Testis (tissue), 3 donors: Measurements from ENCODE around the gene PDIA3. TPM values are rescaled to one million over a fixed set of nuclear protein-coding genes. Genes with fewer than 3 reads are reported as not detected.
A peak's percentile ranks its signal among the peaks of the same experiment; 100 is the strongest.

ENCODE experiments used
- DNase-seq: peaks from one replicate; pipeline ENCODE4 v3.0.0-alpha.2; 2019
- H3K27ac ChIP-seq, 2 donors: fragments of 200-600 bp; sonication (generic); one replicate each; pipeline ENCODE4 v1.5.1; 2019
- H3K27me3 ChIP-seq: fragments of 200-600 bp; sonication (generic); one replicate; pipeline ENCODE4 v1.5.1; 2019
- H3K36me3 ChIP-seq: fragments of 200-600 bp; sonication (generic); one replicate; pipeline ENCODE4 v1.5.1; 2017; ENCODE audit warnings: low read depth; ENCODE audit errors: missing control alignments
- H3K4me1 ChIP-seq: fragments of 200-600 bp; sonication (generic); one replicate; pipeline ENCODE4 v1.5.1; 2019
- H3K4me3 ChIP-seq, 2 donors: fragments of 200-600 bp; sonication (generic); one replicate each; pipeline ENCODE4 v1.5.1; 2017 to 2019
- H3K9me3 ChIP-seq: fragments of 200-600 bp; sonication (generic); one replicate; pipeline ENCODE4 v1.5.1; 2017
- CTCF ChIP-seq, 3 experiments: fragments of 450-650 bp in 2 of 3; fragments of 200-600 bp in 1 of 3; sonication (generic) in 1 of 3; IDR thresholded peaks; one replicate each; pipeline ENCODE4 v1.5.1; 2016 to 2019; ENCODE audit warnings: antibody characterized with exemption in 3 of 3, mild to moderate bottlenecking in 2 of 3, moderate library complexity in 1 of 3
- POLR2A ChIP-seq: fragments of 450-650 bp; IDR thresholded peaks from one replicate; pipeline ENCODE4 v1.6.1; 2017; ENCODE audit warnings: antibody characterized with exemption, mild to moderate bottlenecking, moderate library complexity
- WGBS, 2 donors: methylation state at CpG; one replicate each; pipeline ENCODE4 v1.1.5; 2018; 5-methylcytosine and 5-hydroxymethylcytosine counted together
- intact Hi-C: fragments of 100-400 bp; cut with DNase I; formaldehyde crosslinking; loops from one replicate; pipeline ENCODE4 v1.15.1; 2023; ENCODE audit warnings: low total_unique reads
- polyA plus RNA-seq: library from polyadenylated mRNA; stranded (reverse); fragments of 350-450 nt; fragmentation: Illumina TruSeq; extraction: RNeasy Lipid Tissue Mini Kit (QIAGEN cat#74804); gene quantifications from one replicate; pipeline ENCODE4 v1.2.3, GENCODE V29; 2014; ENCODE audit warnings: low read depth, low replicate concordance; ENCODE audit not compliant: insufficient read depth
- total RNA-seq, 2 donors: library from RNA; depleted of rRNA; stranded (reverse); fragments of >200 nt; gene quantifications; one replicate each; pipeline ENCODE4 v1.2.3, GENCODE V29; 2016

Gene PDIA3
- total and polyA plus RNA-seq, 3 donors from 2014 or later = 113 to 373 (median 120) TPM

- no peaks in the 10 kb centered on the region for H3K36me3 ChIP-seq
- H3K4me3 ChIP-seq = no peak overlapping the region
- peaks cover 16% of the 10 kb centered on the region for H3K4me1 ChIP-seq
- no peaks in the 10 kb centered on the region for H3K9me3 ChIP-seq
- H3K27me3 ChIP-seq = no peaks in the 10 kb centered on the region
- TF ChIP-seq POLR2A (no peak), CTCF (IDR thresholded peaks at IDR 0.05) (no peak)
- 88 to 91% methylated on average over 3 of the region's 3 CpGs for WGBS, 2 donors
- intact Hi-C loops = no loop called here
- no peak overlapping the region for H3K27ac ChIP-seq
- no peak for DNase-seq
Observed at GRCh38 chr15:43789409-43789808, 43.2 kb downstream of the PDIA3 start.

- TF ChIP-seq POLR2A = peak; percentile 100
- no peak for TF ChIP-seq CTCF (IDR thresholded peaks at IDR 0.05)
- peaks cover 22% of the 10 kb centered on the region for H3K4me1 ChIP-seq
- intact Hi-C loops = no loop called here
Observed at GRCh38 chr15:43791993-43792760, 45.9 kb downstream of the PDIA3 start, which contains the start of gene SERF2. Gene SERF2, plus strand, starts transcription at chr15:43792320. Its CDS starts 57 bp downstream, at chr15:43792377.

GRCh38 chr15:43792761-43793476, 46.7 kb downstream of the PDIA3 start:
- WGBS, 2 donors = 0 to 1% methylated on average over 30 to 33 of the region's 33 CpGs
- peaks cover 23% of the 10 kb centered on the region for H3K4me1 ChIP-seq
- DNase-seq = peak; percentile 34

More at GRCh38 chr15:43791993-43792760, 45.9 kb downstream of the PDIA3 start, which contains the start of gene SERF2:
- peak within 1 kb of the TSS; percentile 95 to 98 for H3K4me3 ChIP-seq
- WGBS, 2 donors = 0 to 1% methylated on average over 30 to 50 of the region's 66 CpGs
- H3K9me3 ChIP-seq = no peaks in the 10 kb centered on the region
- peak; percentile 100 for DNase-seq
- H3K36me3 ChIP-seq = no peaks in the 10 kb centered on the region
- H3K27ac ChIP-seq = peak within 1 kb of the TSS; percentile 99
- H3K27me3 ChIP-seq = no peaks in the 10 kb centered on the region

GRCh38 chr15:43793647-43794046, 47.4 kb downstream of the PDIA3 start:
- TF ChIP-seq CTCF (IDR thresholded peaks at IDR 0.05) (no peak), POLR2A (no peak)
- intact Hi-C loops = no loop called here
- 43 to 74% methylated on average over 10 of the region's 10 CpGs for WGBS, 2 donors
- Histone ChIP-seq H3K27ac (peak overlapping the region; percentile 99), H3K4me3 (peak overlapping the region in 1 of 2 donors; percentile 95), H3K27me3 (no peaks in the 10 kb centered on the region), H3K4me1 (peaks cover 30% of the 10 kb centered on the region), H3K9me3 (no peaks in the 10 kb centered on the region), H3K36me3 (no peaks in the 10 kb centered on the region)
- no peak for DNase-seq

More at GRCh38 chr15:43792761-43793476, 46.7 kb downstream of the PDIA3 start:
- TF ChIP-seq POLR2A = no peak
- no peak for TF ChIP-seq CTCF (IDR thresholded peaks at IDR 0.05)
- Histone ChIP-seq H3K27ac (peak overlapping the region; percentile 99), H3K4me3 (peak overlapping the region; percentile 95 to 98), H3K36me3 (no peaks in the 10 kb centered on the region), H3K9me3 (no peaks in the 10 kb centered on the region), H3K27me3 (no peaks in the 10 kb centered on the region)
- intact Hi-C loops = no loop called here
